ENCODE results near the gene GRIK3.

GRCh38 chr1:36922593-36923426 is 111.5 kb downstream of the GRIK3 start:
- TF ChIP-seq EP300 (IDR thresholded peaks at IDR 0.05) (no peak), CTCF (IDR thresholded peaks at IDR 0.05) (no peak), POLR2AphosphoS5 (IDR thresholded peaks at IDR 0.05) (no peak), POLR2A (IDR thresholded peaks at IDR 0.05) (no peak)

All from stomach (tissue), 4 donors.